GM18505 (cell line): Measurements from ENCODE around the gene AHNAK2.
"Not testable (repeated sequence)": the region's sequence is repeated elsewhere in the genome, so short reads cannot be mapped to it uniquely, and the experiment has no call there.

Experiments used
- ATAC-seq: cut with Tn5 transposase; IDR thresholded peaks from one replicate; pipeline ENCODE4 v1.9.1; 2021; ENCODE audit not compliant: unreplicated experiment
- POLR2A ChIP-seq: IDR thresholded peaks from 4 replicates; pipeline ENCODE4 v1.6.1; 2011; ENCODE audit warnings: borderline replicate concordance; ENCODE audit not compliant: insufficient read depth, insufficient read length; ENCODE audit errors: extremely low read depth

Gene AHNAK2

DNA sequence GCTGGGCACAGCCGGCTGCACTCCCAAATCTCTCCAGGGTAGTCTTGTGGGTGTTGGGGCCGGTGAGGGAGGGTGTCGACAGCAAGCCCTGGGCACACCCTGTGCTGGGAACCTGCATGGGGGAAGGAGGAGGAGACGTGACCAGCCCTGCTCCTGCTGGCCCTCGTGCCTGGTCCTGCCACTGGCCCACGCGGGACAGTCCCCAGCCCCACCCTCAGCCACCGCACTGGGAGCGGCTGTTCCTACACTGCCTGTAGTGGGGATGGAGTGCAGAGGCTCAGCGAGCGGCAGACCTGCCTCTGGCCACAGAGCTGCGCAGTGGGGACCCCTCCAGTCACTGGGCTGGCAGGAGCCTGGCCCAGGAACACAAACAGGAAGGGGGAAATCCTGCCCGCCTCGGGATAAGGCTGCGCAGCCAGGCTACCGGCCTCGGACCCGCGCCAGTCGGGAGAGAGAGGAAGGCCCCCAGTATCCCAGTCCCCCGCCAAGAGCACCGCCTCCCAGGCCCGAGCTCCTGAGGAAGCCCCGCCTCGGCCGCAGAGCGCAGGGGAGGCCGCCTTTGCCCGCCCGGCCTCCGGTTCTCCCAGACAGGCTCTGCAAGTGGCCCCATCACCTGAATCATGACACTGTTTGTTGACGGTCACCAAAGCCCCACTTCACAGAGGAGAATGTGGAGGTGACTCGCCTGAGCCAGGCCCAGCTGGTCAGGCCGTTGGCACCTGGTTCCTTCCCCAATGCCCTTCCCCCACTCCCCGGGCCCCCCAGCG lies 10.6 kb downstream of the AHNAK2 start:
- no peak for TF ChIP-seq POLR2A
- no peak for ATAC-seq

DNA sequence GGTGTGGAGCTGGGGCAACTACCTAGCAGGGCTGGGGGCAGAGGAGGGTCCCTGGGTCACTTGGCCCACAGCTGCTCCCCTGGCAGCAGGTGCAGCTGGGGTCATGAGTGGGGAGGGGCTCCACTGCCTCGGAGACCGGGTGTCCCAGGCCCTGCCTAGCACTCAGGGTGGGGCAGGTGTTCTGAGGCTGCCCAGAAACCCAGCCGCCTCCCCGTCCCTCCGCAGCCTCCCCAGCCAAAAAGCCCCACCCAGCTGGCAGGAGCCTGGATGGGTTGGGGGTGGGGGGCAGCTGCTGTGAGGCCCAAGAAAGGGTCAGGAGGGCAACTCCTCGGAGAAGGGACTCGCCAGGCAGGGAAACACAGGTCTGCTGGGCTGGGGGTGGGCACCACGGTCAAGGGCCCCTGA lies 11.2 kb downstream of the AHNAK2 start:
- no peak for TF ChIP-seq POLR2A
- ATAC-seq, result no peak

DNA sequence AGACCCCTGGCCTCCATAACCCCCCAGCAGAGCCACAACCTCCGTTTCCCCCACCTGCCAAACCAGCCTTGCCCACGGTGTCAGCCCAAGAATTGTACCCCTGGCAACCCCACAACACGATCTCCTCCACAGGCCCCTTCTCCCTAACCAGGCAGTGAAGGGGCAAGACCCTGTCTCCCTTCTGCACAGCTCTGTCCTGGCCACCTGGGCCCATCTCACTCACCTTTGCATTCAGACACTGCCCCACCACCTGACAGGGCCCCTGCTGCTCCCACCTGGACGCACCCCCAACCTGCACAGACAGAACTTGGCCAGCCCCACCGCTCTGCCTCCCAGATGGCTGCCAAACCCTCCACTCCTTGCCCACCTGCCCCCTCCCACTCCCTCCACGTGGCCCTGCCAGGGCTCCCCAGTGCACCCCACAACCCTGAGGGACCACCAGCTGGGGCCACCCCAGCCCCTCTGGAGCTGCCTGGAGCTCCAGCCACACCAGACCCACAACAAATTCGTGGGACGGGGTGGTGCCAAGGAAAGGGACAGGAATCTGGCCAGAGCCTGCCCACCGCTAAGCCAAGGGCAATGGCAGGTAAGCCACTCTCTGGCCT lies 11.8 kb downstream of the AHNAK2 start:
- ATAC-seq, result no peak
- TF ChIP-seq POLR2A, result no peak

DNA sequence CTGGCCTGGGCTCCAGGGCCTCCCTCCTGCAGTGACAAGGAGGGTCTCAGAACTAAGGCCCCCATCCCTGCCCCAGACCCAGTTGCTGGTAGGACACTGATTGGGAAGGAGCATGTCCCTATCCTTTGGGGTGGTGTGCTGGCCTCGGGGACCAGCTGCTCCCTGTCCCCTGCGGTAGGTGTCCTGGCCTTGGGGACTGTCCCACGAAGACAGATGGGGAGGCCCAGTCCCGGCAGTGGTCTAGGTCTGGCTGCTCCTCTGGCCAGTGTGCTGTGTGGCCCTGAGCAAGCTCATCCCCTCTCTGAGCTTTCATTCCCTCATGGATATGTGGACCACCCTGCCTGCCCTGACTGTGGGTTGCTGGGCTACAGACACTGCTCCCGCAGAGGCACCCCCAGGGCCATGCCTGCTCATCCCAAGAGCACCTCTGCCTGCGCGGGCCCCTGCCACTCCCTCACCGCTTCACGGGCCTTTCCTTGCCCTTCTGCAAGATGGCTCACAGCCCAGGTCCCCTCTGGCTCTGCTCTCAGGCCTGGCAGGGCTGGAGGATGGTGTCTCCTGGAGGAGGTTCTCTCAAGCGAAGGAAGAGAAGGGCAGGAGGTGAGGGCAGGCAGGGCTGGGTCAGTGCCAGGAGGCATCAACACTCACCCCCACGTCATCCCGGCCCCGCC lies 12.5 kb downstream of the AHNAK2 start:
- TF ChIP-seq POLR2A, result no peak
- no peak for ATAC-seq

DNA sequence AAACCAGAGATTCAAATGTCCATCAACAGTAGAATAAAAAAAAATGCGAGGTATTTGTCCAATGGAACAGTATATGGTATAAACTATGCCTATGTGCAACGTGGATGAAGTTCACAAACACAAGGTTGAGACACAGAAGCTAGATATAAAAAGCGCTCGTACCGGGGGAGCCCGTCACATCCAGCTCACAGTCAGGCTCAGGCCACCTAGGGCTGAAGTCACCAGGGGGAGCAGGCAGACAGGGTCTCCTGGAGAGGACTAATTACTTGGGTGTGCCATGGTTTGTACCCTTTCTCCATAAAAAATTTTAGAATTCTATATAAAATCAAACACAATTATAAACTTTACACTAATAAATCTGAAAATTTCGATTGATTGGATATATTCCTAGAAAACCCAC lies 13.6 kb downstream of the AHNAK2 start:
- no peak for TF ChIP-seq POLR2A
- ATAC-seq, result no peak

DNA sequence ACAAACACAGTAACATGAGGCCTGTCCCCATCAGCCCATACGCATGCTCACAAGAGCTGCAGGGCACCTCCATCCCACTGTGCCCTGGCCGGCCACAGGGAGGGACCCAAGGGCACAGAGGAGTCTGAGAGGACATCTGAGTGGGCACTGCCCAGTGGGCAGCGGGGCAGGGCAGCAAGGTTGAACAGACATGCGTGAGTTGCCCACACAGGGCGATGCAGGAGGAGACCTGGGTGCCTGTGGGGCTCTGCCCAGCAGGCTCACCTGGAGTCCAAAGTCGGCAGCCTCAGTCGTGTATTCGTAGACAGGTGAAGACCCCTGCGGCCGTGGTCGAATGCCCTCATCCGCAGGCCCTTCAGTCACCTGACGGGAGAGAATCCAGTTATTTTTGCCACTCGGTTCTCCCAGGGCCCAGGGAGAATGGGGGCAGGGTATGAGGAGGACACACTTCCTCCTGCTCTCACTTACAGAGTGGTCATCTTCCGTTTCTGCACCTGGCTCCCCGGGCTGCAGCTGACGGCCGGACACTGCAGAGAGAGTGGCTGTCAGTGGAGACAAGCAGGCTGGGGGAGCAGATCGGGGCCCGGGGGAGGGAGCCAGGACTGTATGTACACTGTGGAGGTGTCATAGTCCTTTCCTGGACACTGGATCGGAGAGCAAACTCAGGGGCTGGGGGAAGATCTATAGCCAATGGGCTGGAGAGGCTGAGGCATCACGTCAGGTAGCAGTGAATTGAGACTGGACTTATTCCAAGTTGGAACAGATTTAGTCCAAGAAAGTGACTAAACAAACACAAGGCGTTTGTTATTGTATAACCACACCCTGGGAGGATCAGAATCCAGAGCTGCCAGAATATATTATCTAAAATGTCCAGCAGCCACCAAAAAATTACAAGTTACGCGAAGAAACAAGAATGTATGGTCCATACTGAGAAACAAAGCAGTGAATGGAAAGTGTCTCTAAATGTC lies 20.7 kb downstream of the AHNAK2 start:
- TF ChIP-seq POLR2A, result no peak
- no peak for ATAC-seq

DNA sequence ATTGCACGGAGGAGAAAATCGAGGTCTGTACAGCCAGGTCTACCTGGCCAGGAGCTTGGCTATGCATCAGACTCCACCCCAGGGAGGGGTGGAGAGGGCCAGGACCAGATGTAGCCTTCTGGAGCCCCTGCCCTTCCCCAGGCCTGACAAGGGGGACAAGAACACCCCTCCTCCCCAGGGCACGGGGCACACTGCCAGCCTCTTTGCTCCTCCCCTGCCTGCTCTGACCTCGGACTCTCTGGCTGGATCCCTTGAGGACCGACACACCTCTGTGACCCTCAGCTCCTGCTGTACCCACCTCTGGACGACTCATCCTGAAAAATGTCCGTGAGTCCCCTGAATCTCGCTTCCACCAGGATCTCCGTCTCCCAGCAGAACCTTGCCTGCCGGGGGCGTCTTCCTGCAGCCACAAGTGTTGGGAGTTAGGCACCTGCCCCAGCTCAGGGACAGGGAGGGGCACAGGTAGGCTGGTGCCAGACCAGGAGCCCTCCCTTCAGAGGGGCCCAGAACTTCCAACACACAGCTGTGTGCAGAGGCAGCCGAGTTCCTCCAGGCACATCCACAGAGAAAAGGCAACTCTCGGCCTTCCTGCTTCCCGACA lies 21.8 kb downstream of the AHNAK2 start:
- TF ChIP-seq POLR2A, result no peak
- no peak for ATAC-seq

DNA sequence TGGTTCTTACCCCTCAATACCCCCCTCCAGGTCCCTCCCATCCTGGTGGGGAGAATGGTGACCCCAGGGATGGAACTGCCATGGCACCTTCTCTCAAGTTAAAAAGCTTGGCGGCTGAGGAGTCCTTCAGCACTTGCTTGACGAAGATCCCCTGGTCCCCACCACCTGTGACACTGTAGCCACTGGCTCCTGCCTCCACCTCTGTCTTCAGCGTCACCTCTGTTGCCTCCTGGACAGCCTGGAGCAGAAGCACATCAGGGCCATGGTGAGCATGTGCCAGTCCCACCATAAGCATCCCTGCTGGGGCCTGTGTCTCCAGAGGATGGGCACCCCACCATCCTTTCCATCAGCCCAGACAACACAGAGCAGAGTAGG lies 22.8 kb downstream of the AHNAK2 start:
- no peak for ATAC-seq
- no peak for TF ChIP-seq POLR2A

DNA sequence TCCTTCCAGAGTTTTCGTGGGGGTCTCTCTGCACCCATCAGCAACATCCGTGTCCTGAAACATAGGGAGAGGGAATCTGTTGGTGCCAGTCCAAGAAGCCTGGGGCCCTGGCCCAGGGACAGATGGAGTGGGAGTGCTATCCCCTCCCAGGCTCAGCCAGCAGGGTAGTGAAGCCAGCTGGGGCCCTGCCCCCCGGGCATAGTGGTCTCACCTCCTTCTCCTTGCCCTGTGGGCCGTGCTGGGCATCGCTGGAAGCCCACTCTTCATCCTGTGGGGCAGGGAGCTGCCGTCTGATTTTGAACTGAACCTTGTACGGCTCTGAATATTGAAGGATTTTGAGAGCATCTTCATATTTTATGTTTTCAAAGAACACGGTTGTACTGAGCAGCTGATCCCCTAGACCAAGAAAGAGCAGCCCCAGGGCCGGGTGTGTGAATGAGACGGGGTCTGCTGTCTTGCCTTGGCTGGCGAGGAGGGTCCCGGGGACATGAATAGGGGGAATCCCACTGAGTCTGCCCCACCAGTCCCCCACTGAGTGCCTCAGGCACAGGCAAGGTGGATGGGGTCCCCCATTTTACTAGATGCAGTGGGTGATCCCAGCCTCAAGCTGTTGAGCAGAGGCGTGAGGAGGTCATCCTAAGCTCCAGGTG lies 23.3 kb downstream of the AHNAK2 start:
- no peak for TF ChIP-seq POLR2A
- no peak for ATAC-seq

DNA sequence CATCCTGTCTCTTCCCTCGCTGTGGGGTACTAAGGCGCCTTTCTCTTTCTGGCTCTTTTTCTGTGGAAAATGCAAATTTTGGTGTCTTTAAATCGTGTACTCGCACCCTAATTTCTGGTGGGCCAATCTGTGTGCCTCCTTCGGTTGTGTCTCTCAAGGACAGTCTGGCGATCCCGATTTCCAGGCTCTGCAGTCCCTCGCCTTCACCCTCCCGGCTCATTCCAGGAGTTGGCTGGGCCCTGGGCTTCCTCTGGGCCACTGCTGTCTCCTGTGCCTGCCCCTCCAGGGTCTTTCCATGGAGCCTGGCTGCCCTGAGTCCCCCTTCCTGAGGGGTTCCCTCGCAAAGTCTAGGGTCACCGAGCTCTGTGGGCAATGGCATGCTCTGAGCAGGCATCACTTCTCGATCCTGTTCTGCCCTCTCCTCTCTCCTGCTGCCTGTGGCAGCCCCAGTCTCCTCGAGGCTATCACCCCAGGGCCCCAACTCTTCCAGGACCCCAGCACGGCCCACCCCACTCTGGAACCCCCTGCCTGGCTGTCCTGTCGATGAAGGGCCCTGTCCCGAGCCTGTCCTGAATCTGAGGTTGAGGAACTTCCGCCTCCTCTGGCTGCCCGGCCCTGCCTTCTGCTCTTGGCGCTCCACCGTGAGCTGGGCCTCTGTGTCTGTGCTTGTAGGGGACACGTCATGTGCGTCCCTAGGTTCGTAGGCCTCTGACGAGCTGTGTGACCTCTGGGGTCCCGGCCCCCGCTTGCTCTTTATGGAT lies 24.1 kb downstream of the AHNAK2 start:
- no peak for TF ChIP-seq POLR2A
- ATAC-seq, result no peak

DNA sequence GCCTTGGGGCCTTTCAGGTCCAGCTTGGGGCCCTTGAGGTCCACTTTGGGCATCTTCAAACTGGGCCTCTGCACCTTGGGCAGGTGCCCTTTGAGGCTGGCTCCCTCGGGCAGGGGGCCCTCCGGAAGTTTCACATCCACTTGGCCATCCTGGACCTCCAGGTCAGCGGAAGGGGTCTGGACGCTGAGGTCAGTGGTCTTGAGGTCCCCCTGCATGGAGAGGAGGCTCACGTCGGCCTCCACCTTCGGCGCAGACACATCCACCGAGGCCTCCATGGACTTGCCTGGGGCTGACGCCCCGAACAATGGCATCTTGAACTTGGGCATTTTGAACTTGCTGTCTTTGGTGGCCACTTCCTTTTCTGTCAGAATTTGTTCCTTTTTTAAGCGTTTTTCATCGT lies 25.1 kb downstream of the AHNAK2 start:
- no peak for ATAC-seq
- no peak for TF ChIP-seq POLR2A

DNA sequence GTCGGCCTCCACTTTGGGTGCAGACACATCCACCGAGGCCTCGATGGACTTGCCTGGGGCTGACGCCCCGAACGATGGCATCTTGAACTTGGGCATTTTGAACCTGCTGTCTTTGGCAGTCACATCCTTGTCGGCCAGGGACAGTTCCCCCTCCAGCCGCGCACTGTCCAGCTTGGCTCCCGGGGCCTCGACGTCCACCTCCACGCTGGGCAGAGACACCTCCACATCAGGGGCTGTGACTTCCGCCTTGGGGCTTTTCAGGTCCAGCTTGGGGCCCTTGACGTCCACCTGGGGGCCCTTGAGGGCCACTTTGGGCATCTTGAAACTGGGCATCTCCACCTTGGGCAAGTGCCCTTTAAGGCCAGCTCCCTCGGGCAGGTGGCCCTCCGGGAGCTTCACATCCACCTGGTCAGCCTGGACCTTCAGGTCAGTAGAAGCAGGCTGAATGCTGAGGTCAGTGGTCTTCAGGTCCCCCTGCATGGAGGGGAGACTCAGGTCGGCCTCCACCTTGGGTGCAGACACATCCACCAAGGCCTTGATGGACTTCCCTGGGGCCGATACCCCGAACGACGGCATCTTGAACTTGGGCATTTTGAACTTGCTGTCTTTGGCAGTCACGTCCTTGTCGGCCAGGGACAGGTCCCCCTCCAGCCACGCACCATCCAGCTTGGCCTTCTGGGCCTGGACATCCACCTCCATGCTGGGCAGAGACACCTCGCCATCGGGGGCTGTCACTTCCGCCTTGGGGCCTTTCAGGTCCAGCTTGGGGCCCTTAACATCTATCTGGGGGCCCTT lies 26.1 kb downstream of the AHNAK2 start:
- ATAC-seq, result not testable (repeated sequence)

DNA sequence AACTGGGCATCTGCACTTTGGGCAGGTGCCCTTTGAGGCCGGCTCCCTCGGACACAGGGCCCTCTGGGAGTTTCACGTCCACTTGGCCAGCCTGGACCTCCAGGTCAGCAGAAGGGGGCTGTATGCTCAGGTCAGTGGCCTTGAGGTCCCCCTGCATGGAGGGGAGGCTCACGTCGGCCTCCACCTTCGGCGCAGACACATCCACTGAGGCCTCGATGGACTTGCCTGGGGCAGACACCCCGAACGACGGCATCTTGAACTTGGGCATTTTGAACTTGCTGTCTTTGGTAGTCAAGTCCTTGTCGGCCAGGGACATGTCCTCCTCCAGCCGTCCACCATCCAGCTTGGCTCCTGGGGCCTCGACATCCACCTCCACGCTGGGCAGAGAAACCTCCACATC lies 27.5 kb downstream of the AHNAK2 start:
- ATAC-seq, result not testable (repeated sequence)
